Activated CD4-positive, CD25-positive, alpha-beta regulatory T cell treated with anti-CD3 and anti-CD28 coated beads, Interleukin-2, amount 50 U/mL, for 16 hours (primary cell): Measurements from ENCODE around the gene MAN1A2.
"Not testable (repeated sequence)": the region's sequence is repeated elsewhere in the genome, so short reads cannot be mapped to it uniquely, and the experiment has no call there.

ENCODE experiments used
- DNase-seq: peaks from one replicate; pipeline ENCODE4 v3.0.0-alpha.2; 2020; ENCODE audit warnings: low read depth, low spot score

MAN1A2 gene

GRCh38 chr1:117398957-117399356, 31.7 kb downstream of the MAN1A2 start:
- DNase-seq: no peak

- DNase-seq: no peak
Measured at GRCh38 chr1:117401761-117402160, 34.5 kb downstream of the MAN1A2 start.

- no peak for DNase-seq
Measured at GRCh38 chr1:117403597-117403996, 36.3 kb downstream of the MAN1A2 start.

GRCh38 chr1:117405042-117405441, 37.8 kb downstream of the MAN1A2 start:
- no peak for DNase-seq

GRCh38 chr1:117412472-117412871, 45.2 kb downstream of the MAN1A2 start:
- no peak for DNase-seq

GRCh38 chr1:117413412-117413811, 46.2 kb downstream of the MAN1A2 start:
- no peak for DNase-seq

- no peak for DNase-seq
Measured at GRCh38 chr1:117414943-117415342, 47.7 kb downstream of the MAN1A2 start.

GRCh38 chr1:117416004-117416403, 48.8 kb downstream of the MAN1A2 start:
- DNase-seq: no peak

- DNase-seq: no peak
Measured at GRCh38 chr1:117416546-117417125, 49.4 kb downstream of the MAN1A2 start.

- no peak for DNase-seq
Measured at GRCh38 chr1:117425050-117425734, 57.9 kb downstream of the MAN1A2 start.

GRCh38 chr1:117427297-117427696, 60.0 kb downstream of the MAN1A2 start:
- DNase-seq: no peak

- DNase-seq: no peak
Measured at GRCh38 chr1:117433943-117434342, 66.7 kb downstream of the MAN1A2 start.

GRCh38 chr1:117436513-117436912, 69.3 kb downstream of the MAN1A2 start:
- DNase-seq: no peak

GRCh38 chr1:117447661-117448060, 80.4 kb downstream of the MAN1A2 start:
- DNase-seq: no peak

GRCh38 chr1:117452216-117452615, 85.0 kb downstream of the MAN1A2 start:
- no peak for DNase-seq

GRCh38 chr1:117453958-117454357, 86.7 kb downstream of the MAN1A2 start:
- DNase-seq: no peak

GRCh38 chr1:117458410-117458809, 91.2 kb downstream of the MAN1A2 start:
- not testable (repeated sequence) for DNase-seq

GRCh38 chr1:117466761-117467160, 99.5 kb downstream of the MAN1A2 start:
- DNase-seq: no peak

GRCh38 chr1:117467336-117467735, 100.1 kb downstream of the MAN1A2 start:
- no peak for DNase-seq

- DNase-seq: no peak
Measured at GRCh38 chr1:117473063-117473462, 105.8 kb downstream of the MAN1A2 start.

GRCh38 chr1:117475495-117475894, 108.2 kb downstream of the MAN1A2 start:
- not testable (repeated sequence) for DNase-seq

- DNase-seq: no peak
Measured at GRCh38 chr1:117479086-117479485, 111.8 kb downstream of the MAN1A2 start.

GRCh38 chr1:117481410-117481809, 114.2 kb downstream of the MAN1A2 start:
- DNase-seq: no peak

- no peak for DNase-seq
Measured at GRCh38 chr1:117493906-117494305, 126.7 kb downstream of the MAN1A2 start.
